Measurements from ENCODE around the gene TMCC1.
"Not testable (repeated sequence)": the region's sequence is repeated elsewhere in the genome, so short reads cannot be mapped to it uniquely, and the experiment has no call there.

The TMCC1 gene

DNA sequence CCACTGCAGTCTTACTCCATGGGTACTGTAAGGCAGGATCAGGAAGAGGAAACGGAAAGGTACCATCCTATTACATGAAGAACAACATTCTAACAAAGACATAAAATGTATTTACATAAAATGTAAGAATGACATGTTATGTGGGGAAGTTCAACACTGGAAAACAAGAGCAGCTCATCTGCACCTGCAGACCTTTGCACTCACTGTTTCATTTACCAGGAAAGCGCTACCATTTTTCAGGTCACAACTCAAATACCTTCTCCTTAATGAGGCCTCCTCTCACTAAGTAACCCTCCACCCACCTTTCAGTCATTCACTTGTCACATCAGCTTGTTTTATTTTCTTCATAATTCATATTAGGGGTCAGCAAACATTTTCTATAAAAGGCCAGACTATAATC is 2.6 kb downstream of the TMCC1 start:
- no peak for DNase-seq

DNA sequence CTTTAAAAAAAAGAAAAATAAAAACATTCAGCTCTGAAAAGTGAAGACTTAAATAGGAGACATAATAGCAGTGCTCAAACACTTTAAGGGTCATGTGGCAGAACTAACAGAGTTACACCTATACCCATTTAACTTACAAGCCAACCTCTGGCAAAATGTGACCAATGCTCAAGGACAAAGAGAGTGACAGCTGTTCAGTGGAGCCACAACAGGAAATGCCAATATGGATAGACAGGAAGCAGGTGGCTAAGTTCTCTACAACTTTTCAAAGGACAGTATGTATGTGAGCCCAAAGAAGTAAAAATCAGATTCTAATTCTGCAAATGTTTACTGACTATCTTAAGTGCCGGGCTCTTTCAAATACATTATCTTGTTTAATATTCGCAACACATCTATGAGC is 3.4 kb downstream of the TMCC1 start:
- no peak for DNase-seq

DNA sequence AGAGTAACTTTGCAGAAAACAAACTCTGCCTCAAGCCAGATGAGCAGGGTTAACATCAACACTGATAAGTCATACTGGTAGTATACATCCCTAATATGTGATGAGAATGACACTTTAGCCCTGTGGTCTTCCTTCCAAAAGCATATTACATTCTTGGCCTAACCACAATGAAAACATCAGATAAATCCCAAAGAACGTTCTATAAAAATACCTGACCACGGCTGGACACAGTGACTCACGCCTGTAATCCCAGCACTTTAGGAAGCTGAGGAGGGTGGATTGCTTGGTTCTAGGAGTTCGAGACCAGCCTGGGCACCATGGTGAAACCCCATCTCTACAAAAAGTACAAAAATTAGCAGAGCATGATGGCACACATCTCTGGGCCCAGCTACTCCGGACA is 4.7 kb downstream of the TMCC1 start:
- DNase-seq, result no peak

DNA sequence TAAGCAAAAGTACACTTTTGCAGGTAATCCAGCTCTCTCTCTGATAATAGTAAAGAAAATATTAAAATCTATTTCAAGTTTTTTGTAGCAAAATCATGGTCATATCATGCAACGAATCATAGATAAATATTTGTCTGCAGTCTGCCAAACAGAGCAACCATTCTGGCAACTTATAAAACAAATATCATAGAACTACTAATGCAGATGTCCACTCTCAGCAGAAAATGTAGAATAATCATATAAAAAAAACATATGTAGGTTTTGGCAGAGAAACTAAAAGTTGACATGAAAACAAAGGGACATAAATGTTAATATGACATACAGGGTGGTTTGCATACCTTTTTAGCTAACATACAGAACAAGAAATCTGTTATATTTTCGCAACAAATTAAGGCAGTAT is 12.2 kb downstream of the TMCC1 start:
- DNase-seq, result no peak

DNA sequence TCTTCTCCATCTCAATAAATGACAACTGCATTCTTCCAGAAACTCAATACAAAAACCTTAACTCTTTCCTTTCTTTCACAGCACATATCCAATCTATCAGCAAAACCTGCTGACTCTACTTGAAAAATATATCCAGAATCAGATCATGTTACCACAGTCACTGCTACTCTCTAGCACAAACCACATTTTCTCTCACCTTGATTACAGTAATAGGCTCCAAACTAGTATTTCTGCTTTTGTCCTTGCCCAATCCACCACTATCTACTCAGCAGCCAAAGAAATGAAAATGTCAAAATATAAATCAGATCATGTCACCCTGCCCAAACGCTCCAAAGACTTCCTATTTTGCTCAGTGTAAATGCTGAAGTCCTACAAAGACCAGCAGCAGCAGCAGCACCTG is 15.2 kb downstream of the TMCC1 start:
- DNase-seq, result no peak

DNA sequence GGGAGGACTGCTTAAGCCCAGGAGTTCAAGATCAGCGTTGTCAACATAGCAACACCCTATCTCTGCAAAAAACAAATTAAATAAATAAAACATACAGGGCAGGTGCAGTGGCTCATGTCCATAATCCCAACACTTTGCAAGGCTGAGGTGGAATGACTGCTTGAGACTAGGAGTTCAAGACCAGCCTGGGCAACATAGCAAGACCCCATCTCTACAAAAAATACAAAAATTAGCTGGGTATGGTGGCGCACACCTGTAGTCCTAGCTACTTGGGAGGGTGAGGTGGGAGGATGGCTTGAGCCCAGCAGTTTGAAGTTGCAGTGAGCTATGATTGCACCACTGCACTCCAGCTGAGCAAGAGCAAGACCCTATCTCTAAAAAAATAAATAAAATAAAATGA is 19.0 kb downstream of the TMCC1 start:
- DNase-seq, result not testable (repeated sequence)

DNA sequence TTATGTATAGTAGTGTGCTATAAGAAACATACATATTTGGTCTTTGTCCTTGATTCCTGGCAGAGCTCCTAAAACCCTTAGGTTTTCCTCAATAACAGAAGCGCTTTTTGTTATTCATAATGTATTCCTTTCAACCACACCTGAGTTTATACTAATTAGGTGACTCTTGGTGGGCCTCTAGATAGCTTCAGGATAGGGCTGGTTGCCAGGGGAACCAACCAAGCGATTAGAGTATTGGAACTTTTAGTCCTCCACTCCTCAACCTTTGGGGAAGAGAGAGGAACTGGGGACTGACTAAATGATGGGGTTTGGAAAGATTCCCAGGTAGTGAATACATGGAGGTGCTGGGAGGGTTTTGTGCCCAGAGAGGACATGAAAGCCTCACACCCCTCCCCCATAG is 24.6 kb downstream of the TMCC1 start:
- DNase-seq, result no peak

DNA sequence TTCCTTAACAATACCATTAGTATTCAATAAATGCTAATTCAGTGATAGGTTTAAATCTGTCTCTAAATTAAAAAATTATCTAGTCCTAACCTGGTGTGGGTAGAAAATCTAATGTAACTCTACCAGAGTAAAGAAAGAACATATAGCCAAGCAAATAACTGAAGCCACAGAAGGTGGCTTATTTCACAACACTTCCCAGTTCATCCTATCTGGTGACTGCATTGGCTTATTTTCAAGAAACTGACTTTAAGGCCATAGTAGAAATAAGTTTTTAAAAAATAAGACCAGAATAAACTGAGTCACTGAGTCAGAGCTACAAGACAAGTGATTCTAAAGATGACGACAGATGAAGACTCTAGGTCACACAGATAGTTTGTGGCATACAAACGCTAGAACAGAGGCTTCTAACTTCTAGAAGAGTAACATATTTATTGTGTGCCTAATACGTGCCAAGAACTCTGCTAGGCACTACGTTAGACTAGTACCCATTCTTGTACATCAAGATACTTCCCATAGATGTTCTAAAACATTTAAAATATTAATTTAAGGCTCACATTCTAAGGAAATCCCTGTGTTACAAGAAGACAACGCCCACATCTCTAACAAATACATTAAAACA is 25.9 kb downstream of the TMCC1 start:
- DNase-seq, result no peak

DNA sequence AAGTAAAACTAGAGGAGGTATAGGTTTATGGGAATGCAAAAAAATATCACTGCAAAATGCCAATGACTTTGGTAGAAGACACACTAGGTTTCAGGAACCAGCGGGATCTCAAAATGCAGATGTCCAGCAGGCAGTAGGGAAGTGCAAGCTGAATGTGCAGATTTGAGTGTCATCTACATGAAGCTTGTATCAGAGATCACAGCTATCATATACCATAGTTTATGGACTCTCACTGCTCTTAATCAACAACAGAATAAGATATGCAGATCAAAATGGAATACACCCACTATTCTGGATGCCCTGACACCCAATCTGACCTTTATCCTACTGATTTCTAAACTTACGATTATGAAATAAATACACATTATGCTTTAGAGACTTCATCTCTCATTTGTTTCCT is 27.7 kb downstream of the TMCC1 start:
- DNase-seq, result no peak

DNA sequence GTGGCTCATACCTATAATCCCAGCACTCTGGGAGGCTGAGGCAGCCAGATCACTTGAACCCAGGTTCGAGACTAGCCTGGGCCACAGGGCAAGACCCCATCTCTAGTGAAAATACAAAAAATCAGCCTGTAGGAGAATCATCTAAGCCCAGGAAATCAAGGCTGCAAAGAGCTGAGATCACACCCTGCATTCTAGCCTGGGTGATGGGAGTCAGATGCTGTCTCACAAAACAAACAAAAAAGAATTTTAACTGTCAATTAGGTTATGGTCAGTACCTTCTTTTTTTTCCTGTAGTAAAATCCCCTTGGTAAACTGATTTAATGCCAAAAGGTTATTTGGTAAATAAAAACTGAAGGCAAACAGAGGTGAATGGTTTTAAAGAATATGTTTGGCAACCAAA is 29.0 kb downstream of the TMCC1 start:
- DNase-seq, result no peak

DNA sequence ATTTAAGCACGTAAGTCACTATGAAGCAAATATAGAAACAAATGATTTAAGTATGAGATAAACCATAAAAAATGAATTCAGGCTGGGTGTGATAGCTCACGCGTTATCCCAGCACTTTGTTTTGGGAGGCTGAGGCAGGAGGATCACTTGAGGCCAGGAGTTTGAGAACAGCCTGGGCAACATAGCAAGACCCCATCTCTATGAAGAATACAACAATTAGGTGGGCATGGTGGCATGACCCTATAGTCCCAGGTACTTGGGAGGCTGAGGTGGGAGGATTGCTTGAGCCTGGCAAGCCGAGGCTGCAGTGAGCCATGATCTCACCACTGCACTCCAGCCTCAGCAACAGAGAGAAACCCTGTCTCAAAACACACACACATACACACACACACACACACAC is 34.2 kb downstream of the TMCC1 start:
- no peak for DNase-seq

DNA sequence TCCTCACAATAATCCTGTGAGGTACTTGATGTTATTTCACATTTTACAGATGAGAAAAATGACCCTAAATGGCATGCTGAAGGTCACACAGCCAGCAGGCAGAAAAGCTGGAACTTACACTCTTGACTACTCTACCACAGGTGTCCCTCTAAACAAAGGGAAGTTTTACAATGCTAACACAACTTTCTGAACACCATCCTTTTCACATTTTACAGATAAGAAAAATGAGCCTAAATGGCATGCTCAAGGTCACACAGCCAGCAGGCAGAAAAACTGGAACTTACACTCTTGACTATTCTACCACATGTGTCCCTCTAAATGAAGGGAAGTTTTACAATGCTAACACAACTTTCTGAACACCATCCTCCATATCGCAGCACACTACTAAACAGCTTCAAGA is 35.6 kb downstream of the TMCC1 start:
- no peak for DNase-seq

DNA sequence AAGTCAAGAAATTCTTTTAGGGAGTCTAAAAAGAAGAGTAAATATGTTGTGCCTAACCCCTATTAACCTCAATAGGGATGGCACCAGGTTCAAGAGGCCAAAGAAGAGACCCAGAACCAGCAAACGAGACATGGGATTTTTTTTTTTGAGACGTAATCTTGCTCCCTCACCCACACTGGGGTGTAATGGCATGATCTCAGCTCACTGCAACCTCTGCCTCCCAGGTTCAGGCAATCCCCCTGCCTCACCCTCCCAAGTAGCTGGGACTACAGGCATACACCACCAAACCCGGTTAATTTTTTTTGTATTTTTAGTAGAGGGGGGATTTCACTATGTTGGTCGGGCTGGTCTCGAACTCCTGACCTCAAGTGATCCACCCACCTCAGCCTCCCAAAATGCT is 36.7 kb downstream of the TMCC1 start:
- DNase-seq, result not testable (repeated sequence)

DNA sequence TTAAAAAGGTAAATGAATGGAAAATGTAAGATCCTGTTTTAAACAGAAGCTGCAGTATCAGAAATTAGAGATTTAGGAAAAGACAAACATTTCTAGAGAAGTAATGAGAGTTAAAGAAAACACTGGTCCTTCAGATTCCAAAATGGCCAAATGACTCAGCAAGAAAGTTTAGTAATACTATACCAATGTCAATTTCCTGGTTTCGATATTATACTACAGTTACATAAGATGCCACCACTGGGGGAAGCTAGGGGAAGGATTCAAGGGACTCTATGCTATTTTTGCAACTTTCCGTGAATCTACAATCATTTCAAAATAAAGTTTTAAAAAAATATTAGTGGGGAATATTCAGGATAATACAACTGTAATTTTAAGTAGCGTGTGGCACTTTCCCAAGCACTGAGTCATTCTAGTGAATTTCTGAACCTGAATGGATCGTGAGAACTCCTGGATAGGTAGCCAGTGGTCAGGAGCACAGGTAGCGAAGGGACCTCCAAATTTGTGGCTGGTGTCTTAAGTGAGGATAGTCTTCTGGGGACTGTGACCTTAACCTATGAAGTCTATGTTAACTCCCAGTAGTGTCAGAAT is 37.6 kb downstream of the TMCC1 start:
- DNase-seq, result no peak

DNA sequence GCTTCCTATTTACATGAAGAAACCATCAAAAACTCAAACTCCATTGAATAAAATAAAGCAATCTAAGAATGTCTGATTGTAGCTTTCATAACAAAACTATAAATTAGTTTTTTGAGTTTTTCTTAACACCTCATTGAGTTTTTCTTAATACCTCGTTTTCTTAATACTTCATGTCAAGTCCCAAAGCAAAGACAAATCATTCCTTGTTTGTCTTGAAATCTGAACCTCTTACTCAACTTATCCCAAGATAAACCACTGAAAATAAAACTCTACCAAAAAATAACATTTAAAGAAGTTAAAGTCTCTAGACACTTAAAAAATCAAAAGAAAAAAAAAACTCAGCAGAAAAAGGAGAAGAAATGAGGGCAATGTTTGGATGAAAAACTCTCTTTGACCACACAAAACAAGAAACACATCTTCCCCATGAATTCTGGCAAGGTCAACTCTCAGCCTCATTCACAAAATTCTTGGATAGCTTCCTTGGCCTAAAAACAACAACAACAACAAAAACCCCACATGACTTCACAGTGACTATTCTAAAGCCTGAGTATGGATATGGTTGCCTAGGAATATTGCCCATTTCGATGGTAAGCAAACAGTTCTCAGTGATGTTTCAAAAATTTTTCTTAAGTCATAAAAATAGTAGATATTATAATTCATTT is 38.2 kb downstream of the TMCC1 start:
- DNase-seq, result no peak

DNA sequence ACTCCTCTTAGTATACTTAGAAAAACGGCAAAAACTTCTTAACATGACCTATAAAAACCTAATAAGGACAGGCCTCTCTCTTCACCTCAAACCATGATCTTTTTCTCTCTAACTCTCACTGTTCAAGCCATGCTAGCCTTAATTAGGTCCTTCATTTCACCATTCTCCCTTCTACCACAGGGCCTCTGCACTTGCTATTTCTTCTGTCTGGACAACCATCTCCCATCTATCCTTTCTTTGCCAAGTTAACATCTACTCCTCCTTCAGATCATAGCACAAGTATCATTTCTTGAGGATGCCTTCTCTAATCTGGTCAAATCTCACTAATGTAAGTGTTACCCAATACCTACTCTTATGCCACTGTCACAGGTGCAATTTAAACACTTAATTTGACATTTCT is 39.1 kb downstream of the TMCC1 start:
- DNase-seq, result no peak

DNA sequence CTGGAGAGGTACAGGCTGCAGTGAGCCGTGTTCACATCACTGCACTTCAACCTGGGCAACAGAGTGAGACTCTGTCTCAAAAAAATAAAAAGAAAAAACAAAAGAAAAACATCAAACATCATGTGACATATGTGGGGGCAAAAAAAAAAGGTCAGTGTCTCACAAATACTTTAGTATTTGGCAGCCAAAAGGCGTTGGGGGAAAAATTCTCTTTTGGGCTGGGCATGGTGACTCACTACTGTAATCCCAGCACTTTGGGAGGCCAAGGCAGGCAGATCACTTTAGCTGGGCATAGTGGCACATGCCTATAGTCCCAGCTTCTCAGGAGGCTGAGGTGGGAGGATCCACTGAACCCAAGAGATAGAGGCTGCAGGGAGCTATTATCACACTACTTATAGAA is 47.6 kb downstream of the TMCC1 start:
- no peak for DNase-seq

DNA sequence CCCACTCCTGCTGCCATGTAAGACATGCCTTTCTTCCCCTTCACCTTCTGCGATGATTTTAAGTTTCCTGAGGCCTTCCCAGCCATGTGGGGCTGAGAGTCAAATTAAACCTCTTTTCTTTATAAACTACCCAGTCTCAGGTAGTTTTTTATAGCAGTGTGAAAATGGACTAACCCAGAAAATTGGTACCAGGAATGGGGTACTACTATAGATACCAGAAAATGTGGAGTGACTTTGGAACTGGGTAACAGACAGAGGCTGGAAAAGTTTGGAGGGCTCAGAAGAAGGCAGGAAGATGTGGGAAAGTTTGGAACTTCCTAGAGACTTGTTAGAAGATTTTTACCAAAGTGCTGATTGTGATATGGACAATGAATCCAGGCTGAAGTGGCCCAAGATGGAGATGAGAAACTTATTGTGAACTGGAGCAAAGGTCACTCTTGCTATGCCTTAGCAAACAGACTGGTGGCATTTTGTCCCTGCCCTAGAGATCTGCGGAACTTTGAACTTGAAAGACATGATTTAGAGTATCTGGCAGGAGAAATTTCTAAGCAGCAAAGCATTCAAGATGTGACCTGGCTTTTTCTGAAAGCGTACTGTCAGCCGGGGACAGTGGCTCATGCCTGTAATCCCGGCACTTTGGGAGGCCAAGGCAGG is 52.7 kb downstream of the TMCC1 start:
- DNase-seq, result no peak

DNA sequence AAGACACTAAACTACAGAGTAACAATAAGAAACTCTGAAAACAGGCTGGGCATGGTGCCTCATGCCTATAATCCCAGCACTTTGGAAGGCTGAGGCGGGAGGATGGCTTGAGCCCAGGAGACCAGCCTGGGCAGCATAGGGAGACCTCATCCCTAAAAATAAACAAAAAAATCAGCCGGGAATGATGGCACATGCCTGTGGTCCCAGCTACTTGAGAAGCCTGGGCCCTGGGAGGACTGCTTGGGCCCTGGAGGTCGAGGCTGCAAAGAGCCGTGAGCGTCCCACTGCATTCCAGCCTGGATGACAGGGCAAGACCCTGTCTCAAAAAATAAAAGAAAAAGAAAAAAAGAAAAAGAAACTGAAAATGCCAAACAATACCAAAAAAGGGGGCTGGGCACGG is 55.4 kb downstream of the TMCC1 start:
- no peak for DNase-seq

DNA sequence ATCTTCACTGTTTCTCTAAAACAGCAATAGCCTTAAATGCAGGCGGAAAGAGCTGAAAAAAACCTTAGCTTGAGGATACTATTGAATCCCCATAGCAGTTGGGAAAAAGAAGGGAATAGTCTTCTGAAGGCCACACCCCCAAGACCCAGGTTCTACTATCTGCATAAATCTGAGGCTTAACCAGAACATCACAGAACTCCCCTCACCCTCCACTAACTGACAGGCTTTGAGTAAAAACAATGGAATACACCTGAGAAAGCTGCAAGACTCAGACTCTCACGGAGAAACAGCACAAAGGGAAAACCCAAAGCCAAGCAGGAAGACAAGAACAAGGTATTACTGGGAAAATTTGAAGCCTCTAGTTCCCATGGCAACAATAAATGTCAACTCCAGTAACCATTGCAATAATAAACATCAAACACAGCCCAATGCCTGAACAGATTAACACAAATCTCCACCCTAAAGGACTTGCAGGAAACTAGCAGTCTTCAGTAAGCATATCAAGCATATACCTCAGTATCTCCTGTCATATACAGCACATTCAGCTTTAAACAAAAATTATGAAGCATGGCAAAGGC is 56.4 kb downstream of the TMCC1 start:
- DNase-seq, result no peak

DNA sequence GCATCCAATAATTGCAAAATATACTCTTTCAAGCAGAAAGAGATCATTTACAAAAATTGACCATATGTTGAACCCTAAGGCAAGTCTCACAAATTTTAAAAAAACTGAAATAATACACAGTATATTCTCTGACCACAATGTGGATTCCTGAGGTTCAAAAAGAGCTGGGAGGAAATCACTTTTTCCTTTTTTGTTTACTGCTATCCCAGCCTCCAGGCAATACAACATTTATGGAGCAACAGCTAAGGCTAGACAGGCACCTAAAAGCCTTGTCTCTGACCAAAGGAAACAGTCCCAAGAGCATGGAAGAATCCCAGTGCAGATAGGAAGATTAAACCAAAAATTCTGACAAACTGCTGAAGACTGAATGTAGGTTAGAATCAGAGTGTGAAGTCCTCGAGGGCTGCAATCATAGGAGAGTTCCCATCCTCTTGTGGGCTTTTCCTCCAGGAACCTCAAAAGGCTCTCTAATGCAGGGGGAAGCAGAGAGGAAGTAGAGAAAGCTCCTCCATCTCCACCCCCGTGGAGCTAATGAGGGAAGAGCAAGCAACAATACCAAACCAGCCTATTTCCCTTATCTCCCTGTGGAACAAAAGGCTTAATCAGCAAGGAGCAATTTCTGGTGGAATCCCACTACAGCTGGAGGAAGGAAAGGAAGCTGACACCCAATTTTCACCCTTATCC is 57.0 kb downstream of the TMCC1 start:
- DNase-seq, result no peak

DNA sequence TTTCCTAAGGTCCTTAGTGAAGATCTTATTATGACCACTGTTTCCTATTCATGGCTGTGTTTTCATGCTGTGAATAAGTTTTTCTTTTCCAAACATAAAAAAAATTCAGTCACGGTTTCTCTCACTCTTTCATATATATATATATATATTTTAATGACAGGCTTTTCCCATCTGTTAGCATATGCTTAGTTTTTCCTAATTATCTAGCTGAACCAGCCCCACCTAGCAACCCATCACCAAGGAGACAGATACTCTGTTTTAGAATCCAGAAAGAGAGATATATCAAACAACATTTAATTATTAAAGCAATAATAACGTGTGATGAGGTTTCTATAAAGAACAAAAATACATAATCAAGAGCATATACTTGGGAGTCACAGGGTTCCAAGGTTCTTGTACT is 58.3 kb downstream of the TMCC1 start:
- no peak for DNase-seq

DNA sequence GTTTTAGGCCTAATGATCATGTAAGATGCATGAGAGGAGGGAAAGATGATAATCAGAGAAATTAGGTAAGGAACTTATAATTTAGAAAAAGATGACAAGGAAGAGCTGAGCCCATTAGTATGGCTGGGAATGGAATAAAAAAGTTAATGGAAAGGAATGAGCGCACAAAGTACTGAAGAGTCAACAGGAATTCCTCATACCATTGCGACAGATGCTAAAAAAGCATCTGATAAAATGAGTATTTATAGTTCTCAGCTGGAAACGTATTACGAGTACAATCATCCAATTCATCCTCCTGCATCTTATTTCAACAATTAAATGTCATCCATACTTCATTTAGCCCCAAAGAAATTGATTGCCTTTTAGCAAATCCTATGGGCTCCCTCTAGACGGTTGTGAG is 58.9 kb downstream of the TMCC1 start:
- no peak for DNase-seq
